HEK293 (cell line): Measurements from ENCODE around the gene PPFIA3.

Source experiments
- BCL11B ChIP-seq: fragments of 450-650 bp; formaldehyde crosslinking; IDR thresholded peaks from 2 replicates; pipeline ENCODE4 v1.5.1; 2016; ENCODE audit warnings: low read depth, missing biosample characterization, missing genetic modification characterization
- ELK4 ChIP-seq: IDR thresholded peaks from 2 replicates; pipeline ENCODE4 v1.6.1; 2011; ENCODE audit warnings: mild to moderate bottlenecking, low read depth, low read length, borderline replicate concordance
- HOXA7 ChIP-seq: sonication (generic); formaldehyde crosslinking; IDR thresholded peaks from 2 replicates; pipeline ENCODE4 v1.8.1; 2022; ENCODE audit warnings: missing genetic modification reagents, borderline replicate concordance
- IKZF3 ChIP-seq: fragments of 450-650 bp; IDR thresholded peaks from 2 replicates; pipeline ENCODE4 v1.5.0; 2018; ENCODE audit warnings: missing biosample characterization, mild to moderate bottlenecking, missing genetic modification characterization, moderate library complexity
- KLF16 ChIP-seq: fragments of 450-650 bp; formaldehyde crosslinking; IDR thresholded peaks from 2 replicates; pipeline ENCODE4 v1.5.1; 2017; ENCODE audit warnings: missing biosample characterization, missing genetic modification characterization
- KLF8 ChIP-seq: fragments of 450-650 bp; formaldehyde crosslinking; IDR thresholded peaks from 2 replicates; pipeline ENCODE4 v1.5.1; 2016; ENCODE audit warnings: missing biosample characterization, missing genetic modification characterization
- MEIS1 ChIP-seq: sonication (generic); formaldehyde crosslinking; IDR thresholded peaks from 2 replicates; pipeline ENCODE4 v1.8.1; 2022; ENCODE audit warnings: missing genetic modification reagents, mild to moderate bottlenecking, borderline replicate concordance
- REST ChIP-seq: fragments of 450-650 bp; formaldehyde crosslinking; IDR thresholded peaks from 2 replicates; pipeline ENCODE4 v1.5.1; 2016; ENCODE audit warnings: missing biosample characterization, missing genetic modification characterization
- SP7 ChIP-seq: fragments of 450-650 bp; formaldehyde crosslinking; IDR thresholded peaks from 2 replicates; pipeline ENCODE4 v1.5.1; 2016; ENCODE audit warnings: missing biosample characterization, missing genetic modification characterization
- TRIM28 ChIP-seq: IDR thresholded peaks from 2 replicates; pipeline ENCODE4 v1.6.1; 2011; ENCODE audit warnings: low read length, control low read depth, borderline replicate concordance
- WT1 ChIP-seq: fragments of 450-650 bp; formaldehyde crosslinking; IDR thresholded peaks from 2 replicates; pipeline ENCODE4 v1.5.1; 2016; ENCODE audit warnings: missing biosample characterization, missing genetic modification characterization
- YY1 ChIP-seq: fragments of 450-650 bp; formaldehyde crosslinking; IDR thresholded peaks from 2 replicates; pipeline ENCODE4 v1.5.1; 2018; ENCODE audit warnings: missing biosample characterization, missing genetic modification characterization
- ZBTB11 ChIP-seq: fragments of 450-650 bp; formaldehyde crosslinking; conservative IDR thresholded peaks from 2 replicates; pipeline ENCODE4 v1.5.1; 2016; ENCODE audit warnings: low read depth, missing biosample characterization, missing genetic modification characterization
- ZBTB26 ChIP-seq: fragments of 450-650 bp; formaldehyde crosslinking; optimal IDR thresholded peaks from 2 replicates; pipeline ENCODE3; 2016; ENCODE audit warnings: missing biosample characterization, mild to moderate bottlenecking, missing genetic modification characterization
- ZBTB44 ChIP-seq: fragments of 450-650 bp; IDR thresholded peaks from 2 replicates; pipeline ENCODE4 v1.5.1; 2018; ENCODE audit warnings: missing biosample characterization, mild to moderate bottlenecking, missing genetic modification characterization
- ZNF138 ChIP-seq: fragments of 450-650 bp; formaldehyde crosslinking; IDR thresholded peaks from 2 replicates; pipeline ENCODE4 v1.5.1; 2016; ENCODE audit warnings: missing biosample characterization, missing genetic modification characterization, borderline replicate concordance
- ZNF214 ChIP-seq: fragments of 450-650 bp; formaldehyde crosslinking; IDR thresholded peaks from 2 replicates; pipeline ENCODE4 v1.5.1; 2017; ENCODE audit warnings: missing biosample characterization, mild to moderate bottlenecking, missing genetic modification characterization, borderline replicate concordance
- ZNF239 ChIP-seq: fragments of 450-650 bp; formaldehyde crosslinking; IDR thresholded peaks from 2 replicates; pipeline ENCODE4 v1.5.1; 2016; ENCODE audit warnings: missing biosample characterization, missing genetic modification characterization
- ZNF266 ChIP-seq: fragments of 450-650 bp; formaldehyde crosslinking; IDR thresholded peaks from 2 replicates; pipeline ENCODE4 v1.5.1; 2016; ENCODE audit warnings: missing biosample characterization, missing genetic modification characterization, low read depth
- ZNF292 ChIP-seq: fragments of 450-650 bp; formaldehyde crosslinking; IDR thresholded peaks from 2 replicates; pipeline ENCODE4 v1.5.1; 2016; ENCODE audit warnings: low read depth, missing biosample characterization, missing genetic modification characterization, borderline replicate concordance
- ZNF302 ChIP-seq: fragments of 450-650 bp; formaldehyde crosslinking; IDR thresholded peaks from 2 replicates; pipeline ENCODE4 v1.5.1; 2016; ENCODE audit warnings: missing biosample characterization, missing genetic modification characterization, low read depth
- ZNF362 ChIP-seq: fragments of 450-650 bp; formaldehyde crosslinking; IDR thresholded peaks from 2 replicates; pipeline ENCODE4 v1.5.1; 2016; ENCODE audit warnings: missing biosample characterization, missing genetic modification characterization
- ZNF548 ChIP-seq: fragments of 450-650 bp; formaldehyde crosslinking; IDR thresholded peaks from 2 replicates; pipeline ENCODE4 v1.5.1; 2016; ENCODE audit warnings: missing biosample characterization, missing genetic modification characterization
- ZNF555 ChIP-seq: fragments of 450-650 bp; formaldehyde crosslinking; conservative IDR thresholded peaks from 2 replicates; pipeline ENCODE4 v1.5.1; 2017; ENCODE audit warnings: missing biosample characterization, mild to moderate bottlenecking, missing genetic modification characterization, inconsistent platforms
- ZNF660 ChIP-seq: fragments of 450-650 bp; IDR thresholded peaks from 2 replicates; pipeline ENCODE4 v1.5.1; 2018; ENCODE audit warnings: missing biosample characterization, mild to moderate bottlenecking, missing genetic modification characterization
- ZNF664 ChIP-seq: fragments of 450-650 bp; formaldehyde crosslinking; IDR thresholded peaks from 2 replicates; pipeline ENCODE4 v1.5.1; 2016; ENCODE audit warnings: missing biosample characterization, missing genetic modification characterization
- ZNF837 ChIP-seq: fragments of 450-650 bp; formaldehyde crosslinking; IDR thresholded peaks from 2 replicates; pipeline ENCODE4 v1.5.1; 2016; ENCODE audit warnings: missing biosample characterization, missing genetic modification characterization

PPFIA3 gene

GRCh38 chr19:49151267-49152118 is 32.1 kb downstream of the PPFIA3 start (continued):
- TF ChIP-seq ZBTB11 (0 out of 2 replicates have a peak, but pooled peaks have one; percentile 17), ZNF548 (no peak), ZNF660 (tag by site-specific recombination) (no peak), REST (no peak), WT1 (tag by site-specific recombination) (no peak), ZNF302 (no peak), KLF16 (tag by site-specific recombination) (peak; percentile 80), HOXA7 (CRISPR knock-in tag) (no peak), ZNF138 (no peak), ZBTB44 (tag by site-specific recombination) (no peak; the same call in 1 of the 2 replicates), ZNF239 (tag by site-specific recombination) (no peak), ZNF362 (no peak), ZNF292 (no peak), YY1 (tag by site-specific recombination) (no peak), BCL11B (tag by site-specific recombination) (no peak), ZNF266 (tag by site-specific recombination) (no peak), ZNF664 (tag by site-specific recombination) (0 out of 2 replicates have a peak, but pooled peaks have one; percentile 32), ZNF837 (tag by site-specific recombination) (no peak), ZNF214 (tag by site-specific recombination) (no peak), KLF8 (tag by site-specific recombination) (peak; percentile 86), ELK4 (no peak), MEIS1 (CRISPR knock-in tag) (no peak), TRIM28 (no peak), SP7 (peak; percentile 15; the same call in 1 of the 2 replicates), ZBTB26 (no peak), ZNF555 (tag by site-specific recombination) (no peak), IKZF3 (tag by site-specific recombination) (peak; percentile 92)
